Measurements from ENCODE around the gene PRKG1.

GRCh38 chr10:51716981-51717380 lies 642.7 kb downstream of the PRKG1 start:
- no peak for TF ChIP-seq POLR2A (IDR thresholded peaks at IDR 0.05; ENCODE audit: low read depth, low read length)
- no peak for TF ChIP-seq SPI1 (IDR thresholded peaks at IDR 0.05; ENCODE audit: low read depth, low read length)
- no peak for TF ChIP-seq POLR2AphosphoS5 (IDR thresholded peaks at IDR 0.05; ENCODE audit: low read depth, low read length)

Measured in GM12891 (cell line).